Measurements from ENCODE around the gene SLC7A6. TPM values are rescaled to one million over a fixed set of nuclear protein-coding genes. Genes with fewer than 3 reads are reported as not detected.
A peak's percentile ranks its signal among the peaks of the same experiment; 100 is the strongest.

Gene SLC7A6
- total and polyA plus RNA-seq, 2 of the 8 experiments (the other 6 are each of a cell fraction or from before 2014, with no cell fraction given), result 28.0 to 37.8 TPM

- TF ChIP-seq CTBP2 (IDR thresholded peaks at IDR 0.05; ENCODE audit: borderline replicate concordance, insufficient read depth, insufficient read length, low read length) (no peak), CHD2 (IDR thresholded peaks at IDR 0.05; ENCODE audit: low read length) (peak; percentile 27; the same call in 1 of the 2 replicates), EGR1 (IDR thresholded peaks at IDR 0.05; ENCODE audit: borderline replicate concordance, low read depth, low read length) (peak; percentile 98), GTF2F1 (IDR thresholded peaks at IDR 0.05; ENCODE audit: borderline replicate concordance, low read depth, low read length) (no peak), RBBP5 (IDR thresholded peaks at IDR 0.05; ENCODE audit: borderline replicate concordance, low read depth, low read length) (0 out of 2 replicates have a peak, but pooled peaks have one; percentile 31), POLR2A (IDR thresholded peaks at IDR 0.05; ENCODE audit: control extremely low read depth in 1 of 2, low read depth in 2 of 2, low read length in 2 of 2) (peak in 1 of 2 experiments; percentile 34; a peak in 1 of 3 replicates), USF2 (IDR thresholded peaks at IDR 0.05; ENCODE audit: low read length) (no peak), SIN3A (conservative IDR thresholded peaks at IDR 0.05 in 1 of 2, IDR thresholded peaks at IDR 0.05 in 1 of 2; ENCODE audit: low read depth in 1 of 2, low read length in 2 of 2) (peak; percentile 85 to 91), CREB1 (IDR thresholded peaks at IDR 0.05) (peak; percentile 69), GABPA (IDR thresholded peaks at IDR 0.05; ENCODE audit: borderline replicate concordance, insufficient read depth, low read length) (0 out of 2 replicates have a peak, but pooled peaks have one; percentile 41), SP1 (IDR thresholded peaks at IDR 0.05; ENCODE audit: low read depth, low read length) (peak; percentile 89), SP4 (IDR thresholded peaks at IDR 0.05; ENCODE audit: low read length) (peak; percentile 74; the same call in 1 of the 2 replicates), MAX (IDR thresholded peaks at IDR 0.05) (peak; percentile 61), ASH2L (IDR thresholded peaks at IDR 0.05; ENCODE audit: low read length) (peak; percentile 40), EZH2 (IDR thresholded peaks at IDR 0.05; ENCODE audit: low read depth, low read length, severe bottlenecking) (no peak), TAF7 (optimal IDR thresholded peaks at IDR 0.05; ENCODE audit: borderline replicate concordance, low read depth, low read length) (no peak), NANOG (IDR thresholded peaks at IDR 0.05; ENCODE audit: insufficient read depth, low read depth, low read length, poor library complexity, severe bottlenecking) (no peak), TEAD4 (IDR thresholded peaks at IDR 0.05; ENCODE audit: low read depth, low read length) (no peak), SRF (IDR thresholded peaks at IDR 0.05; ENCODE audit: low read depth, low read length) (peak; percentile 91), BACH1 (IDR thresholded peaks at IDR 0.05; ENCODE audit: low read length) (no peak), E2F6 (IDR thresholded peaks at IDR 0.05) (no peak), CEBPB (IDR thresholded peaks at IDR 0.05; ENCODE audit: low read depth, low read length) (no peak)
Observed at GRCh38 chr16:68244903-68245853, 19.1 kb upstream of the SLC7A6 start, which contains the start of gene PLA2G15 (continued).
